HG02885 (cell line): Measurements from ENCODE around the gene PLCB1.
"Not testable (repeated sequence)": the region's sequence is repeated elsewhere in the genome, so short reads cannot be mapped to it uniquely, and the experiment has no call there.

Experiments
- ATAC-seq: cut with Tn5 transposase; IDR thresholded peaks from one replicate; pipeline ENCODE4 v1.9.1; 2021; ENCODE audit warnings: mild to moderate bottlenecking; ENCODE audit not compliant: unreplicated experiment, poor library complexity

PLCB1 gene

DNA sequence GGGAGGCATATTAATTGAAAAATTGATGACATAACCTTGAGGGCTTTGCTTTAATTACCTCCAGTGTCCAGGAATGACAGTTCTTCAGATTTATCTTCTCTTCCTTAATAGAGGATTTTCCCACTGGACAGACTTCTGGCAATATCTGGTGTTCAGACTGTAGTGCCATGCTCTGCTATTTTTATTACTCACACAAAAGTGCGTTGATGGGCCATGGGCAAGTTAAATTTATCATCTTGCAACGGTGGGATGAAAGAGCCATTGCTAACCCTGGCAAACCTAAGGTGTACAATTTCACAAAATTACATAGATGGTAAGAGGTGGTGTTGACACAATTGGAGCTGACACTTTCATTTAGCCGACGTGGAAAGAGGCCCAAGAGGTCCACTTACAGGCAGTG is 683.1 kb downstream of the PLCB1 start:
- no peak for ATAC-seq

DNA sequence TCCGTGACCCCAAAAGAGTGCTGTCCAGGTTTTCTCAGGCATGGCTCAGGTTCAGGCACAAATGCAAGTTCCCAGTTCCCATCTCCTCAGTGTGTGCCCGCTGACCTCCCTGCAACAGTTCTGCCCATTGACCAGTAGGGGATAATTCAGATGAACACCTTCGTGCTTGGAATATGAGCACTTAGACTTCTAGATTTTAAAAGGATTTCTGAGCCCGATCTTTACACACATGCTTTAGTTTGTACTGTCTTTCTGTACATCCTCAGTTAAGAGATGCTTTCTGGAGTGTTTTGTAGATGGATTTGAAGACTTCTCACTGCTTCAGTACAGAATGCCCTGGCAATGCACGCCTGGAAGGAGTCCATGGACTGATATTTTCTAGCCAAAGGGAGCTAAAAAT is 697.2 kb downstream of the PLCB1 start:
- ATAC-seq: no peak

DNA sequence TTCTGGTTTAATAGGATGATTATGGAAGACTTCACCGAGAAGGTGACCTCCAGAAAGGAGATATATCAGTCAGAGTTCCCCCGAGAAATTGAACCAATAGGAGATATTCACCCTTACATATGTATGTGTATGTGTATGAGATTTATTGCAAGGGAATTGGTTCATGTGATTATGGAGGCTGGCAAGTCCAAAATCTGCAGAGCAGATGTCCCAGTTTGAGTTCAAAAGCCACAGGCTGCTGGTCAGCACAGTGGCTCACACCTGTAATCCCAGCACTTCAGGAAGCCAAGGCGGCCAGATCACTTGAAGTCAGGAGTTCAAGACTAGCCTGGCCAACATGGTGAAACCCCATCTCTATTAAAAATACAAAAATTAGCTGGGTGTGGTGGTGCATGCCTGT is 702.2 kb downstream of the PLCB1 start:
- ATAC-seq: not testable (repeated sequence)

DNA sequence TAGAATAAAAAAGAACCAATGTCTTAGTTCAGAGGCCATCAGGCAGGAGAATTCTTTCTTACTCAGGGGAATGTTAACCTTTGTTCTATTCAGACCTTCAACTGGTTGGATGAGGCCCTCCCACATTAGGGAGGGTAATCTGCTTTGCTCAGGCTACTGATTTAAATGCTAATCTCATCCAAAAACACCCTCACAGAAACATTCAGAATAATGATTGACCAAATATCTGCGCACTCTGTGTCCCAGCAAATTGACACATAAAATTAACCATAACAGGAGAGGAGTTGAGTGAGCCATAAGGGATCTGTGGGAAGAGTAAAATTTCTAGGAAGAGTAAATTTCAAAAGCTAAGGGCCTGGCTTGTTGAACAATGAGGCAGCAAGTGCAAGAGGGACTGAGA is 702.8 kb downstream of the PLCB1 start:
- ATAC-seq: no peak

DNA sequence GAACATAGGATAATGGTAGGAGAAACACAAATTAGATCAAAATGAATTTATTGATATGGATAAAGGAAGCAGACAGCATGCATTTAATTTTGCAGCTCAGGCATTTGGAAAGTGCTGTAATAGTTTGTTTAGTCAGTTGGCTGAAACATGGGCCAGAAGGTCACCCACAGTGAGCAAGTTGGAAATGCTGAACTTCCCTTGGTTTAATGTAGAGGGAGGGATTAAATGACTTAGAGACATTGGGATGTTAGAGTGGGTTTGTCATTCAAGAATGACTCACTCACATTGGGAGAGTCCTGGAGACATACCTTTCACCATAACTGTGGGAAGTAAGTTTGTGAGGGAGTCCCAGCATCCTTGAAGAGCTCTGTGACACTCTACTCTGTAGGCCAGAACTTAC is 705.3 kb downstream of the PLCB1 start:
- no peak for ATAC-seq

DNA sequence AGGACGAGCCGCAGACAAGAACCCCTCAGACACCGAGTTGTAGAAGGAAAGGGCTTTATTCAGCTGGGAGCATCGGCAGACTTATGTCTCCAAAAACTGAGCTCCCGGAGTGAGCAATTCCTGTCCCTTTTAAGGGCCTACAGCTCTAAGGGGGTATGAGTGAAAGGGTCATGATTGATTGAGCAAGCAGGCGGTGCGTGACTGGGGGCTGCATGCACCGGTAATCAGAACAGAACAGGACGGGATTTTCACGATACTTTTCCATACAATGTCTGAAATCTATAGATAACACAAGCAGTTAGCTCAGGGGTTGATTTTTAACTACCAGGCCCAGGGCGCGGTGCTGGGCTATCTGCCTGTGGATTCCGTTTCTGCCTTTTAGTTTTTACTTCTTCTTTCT is 710.5 kb downstream of the PLCB1 start:
- no peak for ATAC-seq

DNA sequence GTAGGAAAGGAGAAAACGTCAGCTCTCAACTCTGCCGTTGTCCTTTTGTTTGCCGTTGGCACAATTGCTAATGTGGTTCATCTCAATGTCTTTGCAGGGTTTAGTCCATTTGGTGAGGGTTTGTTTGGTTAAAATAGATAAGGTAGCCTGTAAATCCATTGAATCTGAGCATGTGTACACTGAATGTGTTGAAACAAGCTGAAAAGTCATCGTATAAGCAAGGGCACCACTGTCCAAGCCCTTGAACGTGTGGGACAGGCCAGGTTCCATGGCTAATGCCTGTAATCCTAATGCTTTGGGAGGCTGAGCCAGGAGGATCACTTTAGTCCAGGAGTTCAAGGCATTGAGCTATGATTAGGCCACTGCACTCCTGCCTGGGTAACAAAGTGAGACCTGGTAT is 712.1 kb downstream of the PLCB1 start:
- no peak for ATAC-seq

DNA sequence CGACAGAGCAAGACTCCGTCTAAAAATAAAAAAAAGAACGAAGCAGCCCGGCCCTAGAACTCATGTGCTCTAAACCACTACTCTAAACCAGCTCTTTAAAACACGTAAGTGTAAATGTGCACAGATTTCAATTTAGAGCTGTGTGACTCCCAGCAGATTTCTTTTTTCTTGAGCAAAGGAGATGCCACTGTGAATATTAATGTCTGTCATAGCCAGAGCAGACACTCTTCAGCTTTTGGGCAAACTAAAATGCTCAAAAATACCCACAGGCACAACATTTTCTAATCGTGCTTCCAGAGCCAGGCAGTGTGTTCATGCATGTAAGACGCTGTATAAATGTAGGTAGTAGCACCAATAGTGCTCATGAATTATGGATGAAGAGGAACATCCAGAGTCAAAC is 717.9 kb downstream of the PLCB1 start:
- ATAC-seq: no peak

DNA sequence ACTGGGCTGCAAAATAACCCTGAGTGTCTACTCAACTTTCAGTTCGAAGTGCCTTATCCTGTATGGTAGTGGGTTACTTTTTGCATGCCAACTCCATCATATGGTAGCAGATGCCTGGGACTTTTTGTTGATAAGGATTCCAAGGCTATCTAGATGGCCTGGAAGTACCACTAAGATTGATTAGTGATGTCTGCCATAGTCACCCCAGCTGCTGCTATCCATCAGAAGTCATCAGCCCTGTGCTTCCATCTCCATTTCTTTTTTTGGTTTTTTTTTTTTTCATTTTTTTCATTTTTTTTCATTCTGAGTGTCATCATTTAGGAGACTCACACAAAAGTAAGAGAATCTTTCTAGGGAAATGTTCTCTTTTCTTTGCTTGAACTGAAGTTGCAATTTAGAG is 719.4 kb downstream of the PLCB1 start:
- no peak for ATAC-seq

DNA sequence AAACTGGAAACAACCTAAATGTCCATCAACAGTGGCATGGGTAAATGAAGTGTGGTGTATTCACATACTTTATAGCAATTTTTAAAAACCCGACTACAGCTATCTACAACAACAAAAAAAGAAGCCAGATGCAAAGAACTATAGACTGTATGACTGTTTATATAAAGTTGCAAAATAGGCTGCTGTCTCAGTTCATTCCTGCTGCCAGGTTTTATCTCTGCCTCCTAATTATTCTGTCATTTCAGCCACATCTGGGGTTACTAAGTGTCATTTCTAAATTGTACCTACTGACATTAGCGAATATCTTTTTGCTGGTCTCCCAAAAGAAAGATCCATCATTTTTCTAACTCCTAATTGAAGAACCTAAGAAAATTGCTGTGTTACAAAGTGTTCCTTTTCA is 719.9 kb downstream of the PLCB1 start:
- ATAC-seq: not testable (repeated sequence)

DNA sequence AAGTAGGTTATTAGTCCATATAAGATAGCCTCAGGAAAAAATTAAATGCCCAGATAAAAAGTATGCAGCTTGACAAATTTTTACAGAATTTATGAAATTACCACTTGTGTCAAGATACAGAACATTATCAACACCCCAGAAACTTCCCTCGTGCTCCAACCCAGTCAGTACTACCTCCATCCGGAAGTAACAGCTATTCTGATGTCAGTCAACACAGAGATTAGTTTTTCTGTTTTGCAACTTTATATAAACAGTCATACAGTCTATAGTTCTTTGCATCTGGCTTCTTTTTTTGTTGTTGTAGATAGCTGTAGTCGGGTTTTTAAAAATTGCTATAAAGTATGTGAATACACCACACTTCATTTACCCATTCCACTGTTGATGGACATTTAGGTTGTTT is 721.1 kb downstream of the PLCB1 start:
- ATAC-seq: not testable (repeated sequence)

DNA sequence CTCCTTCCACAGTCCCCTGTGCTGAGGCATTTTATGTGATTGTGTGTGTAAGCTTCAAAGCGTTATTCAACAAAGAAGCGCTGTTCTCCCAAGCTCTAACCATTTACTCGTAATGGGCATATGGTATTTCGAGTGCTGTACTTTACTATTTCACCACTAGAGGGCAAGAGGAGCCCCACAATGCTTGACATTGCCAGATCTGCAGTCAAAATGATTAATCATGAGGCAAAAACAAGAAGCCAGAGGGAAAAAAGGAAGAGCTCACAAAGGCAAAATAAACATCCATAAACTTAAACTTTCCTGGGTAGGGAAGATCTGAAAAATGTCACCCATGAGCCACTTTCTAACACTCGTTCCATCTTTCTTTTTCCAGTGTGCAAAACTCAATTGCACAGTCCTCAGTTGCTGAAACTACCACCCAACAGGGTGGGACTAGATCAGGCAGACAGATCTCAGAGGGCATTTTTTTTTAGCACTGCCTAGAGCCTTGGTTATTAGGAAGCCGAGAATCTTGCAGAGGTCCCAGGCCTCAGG is 721.8 kb downstream of the PLCB1 start:
- ATAC-seq: peak; percentile 96

DNA sequence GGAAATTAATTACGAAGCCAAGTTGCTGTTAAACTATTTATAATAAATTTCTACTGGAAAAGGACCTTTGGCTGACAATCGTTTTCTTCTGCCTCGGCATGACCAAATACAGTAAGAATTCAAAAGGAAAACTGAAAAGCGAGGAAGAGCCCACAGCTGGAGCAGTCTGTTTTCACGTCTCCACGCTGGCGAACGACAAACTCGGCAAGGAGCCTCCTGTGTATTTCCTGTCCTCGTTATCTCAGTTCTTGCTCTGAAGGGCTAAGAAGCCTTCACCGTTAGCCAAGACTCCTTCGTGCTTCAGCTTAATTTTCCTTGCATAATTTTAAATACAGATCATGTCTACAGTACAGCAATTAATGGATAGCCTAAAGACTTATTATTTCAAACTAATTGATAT is 722.5 kb downstream of the PLCB1 start:
- no peak for ATAC-seq

DNA sequence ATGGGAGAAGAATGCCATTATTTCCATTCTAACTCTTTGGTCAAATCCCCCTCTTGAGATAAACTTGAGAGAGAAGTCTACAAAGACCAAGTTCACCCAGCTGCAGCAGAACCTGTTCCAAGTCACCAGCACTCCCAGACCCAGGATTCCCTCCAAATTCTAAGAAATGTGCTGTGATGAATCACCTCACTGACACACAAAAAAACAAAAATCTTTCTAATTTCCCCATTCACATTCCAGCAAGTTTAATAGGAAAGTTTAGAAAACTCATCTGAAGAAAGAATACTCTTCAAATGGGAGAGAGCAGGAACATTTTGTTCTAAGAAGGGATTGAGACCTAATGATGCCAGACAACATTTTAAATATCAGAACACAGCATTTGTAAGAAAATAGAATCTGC is 723.2 kb downstream of the PLCB1 start:
- no peak for ATAC-seq

DNA sequence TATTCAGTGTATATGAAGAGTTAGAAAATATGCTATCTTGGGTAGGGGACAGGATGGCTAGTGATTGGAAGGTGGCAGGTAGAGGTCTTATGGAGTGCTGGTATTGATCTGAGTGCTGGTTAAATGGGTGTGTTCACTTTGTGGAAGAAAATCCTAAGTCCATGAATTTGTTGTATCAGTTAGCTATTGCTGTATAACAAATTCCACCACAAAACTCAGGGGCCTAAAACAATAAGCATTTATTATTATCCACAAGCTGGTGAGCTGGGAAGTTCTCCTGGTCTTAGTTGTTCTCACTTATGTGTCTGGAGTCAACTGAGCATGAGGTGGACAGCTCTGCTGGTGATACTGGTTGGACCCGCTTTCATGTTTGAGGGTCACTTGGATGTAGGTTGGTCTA is 724.6 kb downstream of the PLCB1 start:
- ATAC-seq: no peak

DNA sequence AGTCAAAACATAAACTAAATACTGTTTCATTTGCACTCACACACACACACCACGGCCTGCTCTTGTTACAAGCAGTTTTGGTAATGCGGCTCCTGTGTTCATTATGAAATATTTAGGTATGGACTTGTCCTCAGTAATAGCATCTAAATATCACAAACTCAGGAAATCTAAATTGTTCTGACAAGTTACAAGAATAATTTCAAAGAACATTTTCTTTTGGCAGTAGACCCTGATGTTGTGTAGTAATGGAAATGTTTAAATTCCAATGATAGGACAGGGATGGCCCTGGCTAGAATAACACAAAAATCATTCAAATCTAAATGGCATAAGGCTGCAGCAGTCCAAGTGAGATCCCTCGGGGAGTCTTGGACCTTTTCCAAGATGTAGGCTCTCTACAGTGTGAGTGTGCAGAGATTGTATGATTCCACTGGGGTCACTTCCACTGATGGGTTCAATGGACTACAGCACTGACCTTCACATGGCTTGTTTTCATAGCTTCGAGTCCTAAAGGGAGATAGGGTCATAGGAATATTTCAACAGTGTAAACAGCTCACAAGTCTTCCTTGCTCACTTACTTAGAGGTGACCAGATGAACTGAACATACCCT is 726.2 kb downstream of the PLCB1 start:
- ATAC-seq: no peak

DNA sequence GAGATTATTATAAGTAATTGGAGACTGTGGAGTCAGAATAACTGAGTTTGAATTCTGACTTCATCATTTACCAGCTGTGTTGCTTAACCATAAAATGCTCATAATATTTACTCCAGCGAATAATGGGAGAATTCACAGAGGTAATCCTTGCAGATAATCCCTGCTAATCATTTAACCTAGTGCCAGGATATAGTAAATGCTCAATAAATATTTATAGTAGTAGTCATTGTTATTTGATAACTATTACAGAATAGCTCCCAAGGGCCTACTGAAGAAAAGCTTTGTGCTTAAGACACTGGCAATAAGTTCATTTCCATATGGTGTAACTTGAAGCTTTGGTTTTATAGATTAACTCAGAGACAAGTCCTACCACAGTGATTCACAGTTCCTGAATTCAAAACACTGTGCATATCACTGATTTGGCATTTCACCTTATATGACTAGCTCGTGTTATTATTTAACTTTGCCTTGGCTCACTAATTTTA is 728.0 kb downstream of the PLCB1 start:
- no peak for ATAC-seq

DNA sequence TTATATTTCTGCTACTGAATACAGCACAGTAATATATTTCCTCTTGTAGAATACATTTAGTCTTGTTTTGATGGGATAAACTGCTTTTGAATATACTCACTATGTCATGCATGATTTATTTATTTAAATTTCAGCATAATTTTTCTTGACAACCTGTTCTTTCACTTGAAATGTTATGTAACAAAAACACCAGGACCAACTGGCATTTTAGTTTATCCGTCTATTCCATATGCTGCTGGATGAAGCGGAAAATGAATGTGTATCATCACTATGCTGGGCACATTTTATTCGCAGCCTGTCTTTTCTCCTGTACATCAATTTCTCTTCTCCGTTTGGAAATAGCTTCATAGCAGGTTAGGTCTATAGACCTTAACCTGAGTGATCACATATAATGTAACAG is 730.0 kb downstream of the PLCB1 start:
- no peak for ATAC-seq

DNA sequence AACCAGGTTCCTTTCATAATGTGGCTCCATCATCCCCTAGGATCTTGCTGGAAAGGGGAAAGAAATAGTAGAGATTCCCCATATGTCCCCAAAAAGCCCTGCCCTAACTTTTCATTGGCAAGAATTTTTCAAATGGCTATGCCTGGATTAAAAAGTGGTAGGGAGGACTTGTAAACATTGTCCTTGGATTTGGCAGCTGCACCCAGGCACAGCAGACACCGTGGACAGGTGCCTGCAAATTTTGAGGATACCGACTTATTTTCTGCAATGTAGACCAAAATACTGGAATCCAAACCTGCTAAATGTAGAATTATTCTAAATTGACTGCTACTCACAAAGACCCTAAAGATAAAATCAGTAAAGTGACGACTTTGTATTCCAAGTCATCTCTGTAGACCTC is 733.6 kb downstream of the PLCB1 start:
- no peak for ATAC-seq

DNA sequence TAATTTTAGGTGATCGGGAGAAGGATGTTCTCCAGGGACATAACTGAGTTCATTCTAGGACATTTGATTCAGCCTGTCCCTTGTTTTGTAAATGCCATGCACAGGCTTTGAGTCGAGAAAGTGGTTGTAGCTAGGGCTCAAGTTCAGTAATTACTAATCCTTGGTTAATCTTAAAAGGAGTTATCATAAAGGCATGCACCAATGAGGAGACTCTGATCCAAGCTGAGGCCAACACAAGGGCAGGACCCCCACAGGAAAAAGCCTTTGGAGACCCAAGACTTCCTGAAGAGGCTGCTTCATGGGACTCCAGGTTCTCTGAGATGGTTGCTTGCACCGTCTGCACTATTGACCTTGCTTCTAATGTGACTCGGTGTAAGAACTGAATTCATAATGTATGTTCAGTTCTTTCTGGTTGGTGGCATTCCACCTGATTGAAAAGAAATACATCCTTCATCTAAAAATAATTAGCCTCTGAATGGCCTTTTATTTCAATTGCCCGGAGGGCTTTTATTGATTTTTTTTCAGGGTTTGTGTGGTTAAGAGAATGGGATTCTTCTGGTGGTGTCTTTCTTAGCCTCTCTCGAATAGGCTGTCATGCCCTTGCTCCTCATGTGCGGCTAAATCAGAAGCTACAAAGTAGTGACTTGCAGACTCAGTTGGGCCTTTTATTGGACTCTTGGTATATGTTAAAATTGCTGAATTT is 735.1 kb downstream of the PLCB1 start:
- ATAC-seq: no peak

DNA sequence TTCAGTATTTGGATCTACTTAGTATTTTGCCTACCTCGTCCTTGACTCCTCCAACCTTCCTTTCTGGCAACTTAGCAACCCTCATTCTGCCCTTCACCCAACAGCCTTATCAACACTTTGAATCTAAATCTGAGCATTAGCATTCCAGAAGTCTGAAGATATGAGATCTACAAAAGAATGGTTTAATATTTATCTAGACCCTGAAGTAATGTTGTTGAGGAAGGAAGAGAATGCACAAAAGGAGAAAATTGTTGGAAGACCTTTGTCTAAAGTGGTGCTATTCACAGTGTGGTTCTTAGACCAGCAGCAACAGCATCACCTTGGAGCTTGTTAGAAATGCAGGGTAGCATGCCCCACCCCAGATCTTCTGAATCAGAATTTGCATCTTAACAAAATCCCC is 738.6 kb downstream of the PLCB1 start:
- ATAC-seq: no peak

DNA sequence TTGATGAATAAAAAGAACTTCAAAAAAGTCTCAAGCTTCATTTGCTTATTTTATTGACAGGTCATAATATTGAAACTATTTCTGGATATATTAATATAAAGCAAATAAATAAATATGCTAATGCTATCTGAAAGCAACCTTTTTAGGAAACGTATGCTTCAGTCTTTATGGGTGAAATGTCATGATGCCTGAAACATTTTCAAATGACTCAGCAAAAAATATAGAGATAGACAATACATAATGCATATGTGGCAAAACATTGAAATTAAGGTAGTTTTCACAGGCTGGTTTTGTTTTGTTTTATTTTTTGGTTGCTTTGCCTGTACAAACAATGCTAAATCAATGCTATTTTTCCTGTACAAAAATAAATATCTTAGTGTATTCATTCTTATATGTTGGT is 742.4 kb downstream of the PLCB1 start:
- ATAC-seq: no peak
